NCI-H460 (cell line): Measurements from ENCODE around the gene GFOD2. TPM values are rescaled to one million over a fixed set of nuclear protein-coding genes. Genes with fewer than 3 reads are reported as not detected.
"Not testable (repeated sequence)": the region's sequence is repeated elsewhere in the genome, so short reads cannot be mapped to it uniquely, and the experiment has no call there.

Experiments
- DNase-seq: peaks from one replicate; pipeline ENCODE4 v3.0.0-alpha.2; 2016; ENCODE audit warnings: low read depth; ENCODE audit errors: extremely low read depth
- polyA plus RNA-seq: library from polyadenylated mRNA; depleted of rRNA; stranded (reverse); fragments of >200 nt; gene quantifications from 2 replicates; pipeline ENCODE4 v1.2.3, GENCODE V29; 2014; cell fraction: nucleus; rRNA removed
- total RNA-seq: library from RNA; depleted of rRNA; stranded (reverse); fragments of >200 nt; shearing (Covaris generic); gene quantifications from 2 replicates; pipeline ENCODE4 v1.2.3, GENCODE V29; 2014; rRNA removed

The GFOD2 gene, protein sequence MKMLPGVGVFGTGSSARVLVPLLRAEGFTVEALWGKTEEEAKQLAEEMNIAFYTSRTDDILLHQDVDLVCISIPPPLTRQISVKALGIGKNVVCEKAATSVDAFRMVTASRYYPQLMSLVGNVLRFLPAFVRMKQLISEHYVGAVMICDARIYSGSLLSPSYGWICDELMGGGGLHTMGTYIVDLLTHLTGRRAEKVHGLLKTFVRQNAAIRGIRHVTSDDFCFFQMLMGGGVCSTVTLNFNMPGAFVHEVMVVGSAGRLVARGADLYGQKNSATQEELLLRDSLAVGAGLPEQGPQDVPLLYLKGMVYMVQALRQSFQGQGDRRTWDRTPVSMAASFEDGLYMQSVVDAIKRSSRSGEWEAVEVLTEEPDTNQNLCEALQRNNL
- 15.0 and 17.4 TPM in 2 replicates for total RNA-seq
- 25.7 and 40.6 TPM in 2 replicates for polyA plus RNA-seq

DNA sequence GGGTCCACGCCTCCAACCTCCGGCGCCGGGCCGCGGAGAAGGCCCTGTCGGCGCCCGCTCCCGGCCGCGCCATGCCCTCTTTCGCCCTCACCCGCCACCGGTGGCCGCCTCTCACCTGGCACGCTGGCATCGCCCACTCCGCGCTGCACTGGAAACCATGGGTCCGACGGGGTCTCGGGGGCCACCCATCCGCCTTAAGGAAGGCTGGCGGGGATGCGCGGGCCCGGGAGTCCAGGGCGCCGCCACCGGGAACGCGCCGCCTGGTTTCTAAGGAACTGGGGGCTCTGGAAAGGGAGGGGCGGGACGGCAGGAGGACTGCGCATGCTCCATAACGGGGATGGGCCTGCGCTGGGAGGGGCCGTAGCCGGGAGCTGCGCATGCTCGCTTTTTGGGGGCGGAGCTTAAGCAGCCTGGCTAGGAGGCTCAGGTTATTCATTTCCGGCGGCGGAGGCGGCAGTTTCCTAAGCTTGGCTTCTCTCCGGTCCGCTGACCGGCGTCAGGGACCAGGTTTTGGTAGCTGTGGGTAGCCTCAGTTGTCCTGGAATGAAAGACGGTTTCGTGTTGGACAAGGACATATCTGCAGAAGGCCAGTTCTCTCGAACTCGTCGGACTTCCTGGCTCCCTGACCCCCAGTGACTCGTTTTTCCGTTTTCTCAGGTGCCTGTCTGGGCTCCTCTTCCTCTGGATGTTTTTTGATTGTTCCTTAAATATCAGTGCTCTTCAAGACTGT is at the start of gene GFOD2:
Gene GFOD2 (minus strand): TSS at position 269 of the 730 bp plus-strand sequence. CDS start 33,601 bp downstream, outside the sequence.
- DNase-seq, result peak; percentile 97

DNA sequence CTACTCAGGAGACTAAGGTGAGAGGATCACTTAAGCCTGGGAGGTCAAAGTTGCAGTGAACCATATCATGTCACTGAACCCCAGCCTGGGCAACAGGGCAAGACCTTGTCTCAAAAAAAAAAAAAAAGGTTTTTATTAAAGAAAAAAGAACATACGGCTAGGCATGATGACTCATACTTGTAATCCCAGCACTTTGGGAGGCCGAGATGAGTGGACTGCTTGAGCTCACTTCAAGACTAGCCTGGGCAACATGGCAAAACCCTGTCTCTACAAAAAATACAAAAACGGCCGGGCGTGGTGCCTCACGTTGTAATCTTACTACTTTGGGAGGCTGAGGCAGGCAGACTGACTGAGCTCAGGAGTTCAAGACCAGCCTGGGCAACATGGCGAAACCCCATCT is 48.8 kb upstream of the GFOD2 start:
- DNase-seq, result no peak

GRCh38 chr16:67766291-67766690 is 47.2 kb upstream of the GFOD2 start:
- DNase-seq, result no peak

GRCh38 chr16:67764158-67764667 is 45.1 kb upstream of the GFOD2 start:
- DNase-seq, result no peak

DNA sequence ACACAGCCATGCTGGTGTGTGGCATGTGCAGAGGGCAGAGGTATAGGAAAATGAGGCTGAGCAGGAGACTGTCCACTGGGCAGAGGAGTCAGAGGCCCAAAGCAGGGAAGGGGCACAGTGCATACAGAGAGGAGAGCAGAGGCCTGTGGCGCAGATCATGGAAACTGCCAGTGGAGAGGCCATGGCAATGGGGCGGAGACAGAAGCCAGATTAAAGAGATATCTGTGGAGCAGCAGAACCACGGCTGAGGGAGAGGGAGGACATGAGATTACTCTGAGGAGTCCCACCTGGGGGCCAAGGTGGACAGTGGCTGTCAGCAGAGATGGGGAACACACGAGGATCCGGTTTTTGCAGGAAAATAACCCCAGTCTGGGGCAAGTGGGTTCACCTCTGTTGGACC is 44.0 kb upstream of the GFOD2 start:
- DNase-seq, result no peak

DNA sequence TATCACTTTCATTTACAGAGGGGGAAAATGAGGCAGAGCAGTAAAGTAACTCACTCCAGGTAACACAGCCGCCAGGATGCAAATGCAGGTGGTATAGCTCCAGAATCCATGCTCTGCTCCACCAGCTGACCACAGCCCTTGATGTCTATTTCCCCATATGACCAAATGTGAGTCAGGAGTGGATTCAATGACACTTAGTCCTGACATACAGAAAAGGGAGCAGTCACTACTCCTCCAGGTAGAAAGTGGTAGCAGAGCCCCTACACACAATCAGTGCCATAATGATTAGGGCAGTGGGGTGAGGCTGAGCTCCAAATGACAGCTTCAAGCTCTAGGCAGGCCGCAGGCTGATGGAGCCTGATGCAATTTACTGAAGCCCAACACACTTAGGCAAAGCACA is 43.3 kb upstream of the GFOD2 start:
- DNase-seq, result no peak

- no peak for DNase-seq
These were observed 42.8 kb upstream of the GFOD2 start for GRCh38 chr16:67761924-67762323.

DNA sequence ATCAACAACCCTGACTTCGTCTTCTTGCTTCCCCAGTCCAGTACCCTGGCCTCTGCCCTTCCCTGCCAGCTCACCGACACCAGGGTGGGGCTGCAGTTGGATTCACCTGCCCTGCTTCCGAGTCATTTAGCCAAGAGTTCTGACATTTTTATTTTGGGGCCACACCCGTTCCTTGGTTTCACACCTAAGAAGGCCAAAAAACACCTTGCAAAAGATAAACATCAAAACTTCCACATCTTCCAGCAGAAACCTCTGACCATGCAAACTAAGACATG is 41.8 kb upstream of the GFOD2 start:
- no peak for DNase-seq

DNA sequence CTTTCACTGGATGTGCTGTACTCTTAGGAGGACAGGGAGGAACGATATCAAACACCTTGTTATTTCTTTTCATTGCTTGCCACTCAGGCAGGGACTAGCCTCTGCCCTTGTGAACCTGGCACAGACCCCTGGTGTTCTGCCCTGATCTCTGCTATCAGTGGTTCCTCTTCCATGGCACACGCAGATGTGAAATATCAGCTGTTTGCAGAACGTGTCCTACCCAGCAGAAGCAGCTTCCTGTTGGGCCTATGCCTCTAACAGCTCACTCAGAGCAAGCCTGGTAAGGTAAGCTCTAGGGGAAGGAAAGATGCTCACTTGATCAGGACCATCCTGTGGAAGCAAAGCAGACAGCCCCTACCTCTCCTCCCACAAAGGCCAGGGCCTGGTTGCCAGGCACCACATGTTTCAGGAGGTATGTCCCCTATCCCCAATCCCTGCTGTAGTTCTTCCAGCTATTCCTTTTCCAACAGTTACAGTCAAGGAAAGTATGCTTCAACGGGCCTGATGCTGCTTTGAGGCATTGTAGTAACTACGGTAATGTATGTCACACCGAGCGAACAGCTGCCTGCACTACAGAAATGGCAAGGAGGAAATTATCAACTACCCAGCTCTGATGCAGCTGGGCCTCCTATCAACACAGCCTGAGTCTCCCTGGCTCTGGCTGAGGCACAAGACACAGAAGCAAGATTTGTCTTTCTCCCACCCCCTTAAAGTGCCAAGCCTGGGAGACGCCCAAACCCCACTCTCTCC is 41.3 kb upstream of the GFOD2 start:
- DNase-seq, result no peak

DNA sequence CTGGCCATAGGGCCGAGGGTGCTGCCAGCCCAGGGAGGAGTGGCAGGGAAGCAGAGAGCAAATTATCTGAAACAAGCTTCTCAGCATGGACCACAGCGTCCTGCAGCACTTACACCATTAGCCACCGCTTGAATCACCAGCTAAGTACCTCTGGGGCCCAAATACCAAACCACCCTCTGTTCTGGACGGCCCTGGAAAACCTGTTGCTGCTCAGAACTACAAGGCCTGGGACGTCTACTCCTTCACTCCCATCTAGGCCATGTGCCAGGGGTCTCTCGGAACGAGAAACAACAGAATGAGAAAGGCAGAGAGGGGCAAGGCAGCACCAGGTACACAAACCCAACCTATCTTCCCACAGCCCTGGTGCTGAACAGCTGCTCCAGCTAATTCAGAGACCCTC is 39.9 kb upstream of the GFOD2 start:
- no peak for DNase-seq

DNA sequence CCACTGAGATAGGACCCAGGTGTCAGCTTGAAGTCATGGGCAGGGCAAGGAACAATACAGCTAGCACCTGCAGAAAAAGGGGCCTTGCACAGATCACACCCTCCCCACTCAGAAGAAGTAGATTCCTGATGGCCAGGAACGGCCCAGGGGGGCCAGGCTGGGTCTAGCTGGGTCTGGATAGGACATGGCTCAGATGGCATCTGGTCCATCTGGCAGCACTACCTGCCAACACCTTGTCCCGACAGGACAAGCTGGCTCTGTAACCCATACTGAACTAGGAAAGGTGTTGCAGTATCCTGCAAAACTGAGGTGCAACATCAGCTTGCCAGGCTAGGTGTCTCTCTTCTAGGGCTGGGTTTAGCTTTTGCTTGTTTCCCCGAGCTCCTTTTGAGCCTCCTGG is 38.9 kb upstream of the GFOD2 start:
- no peak for DNase-seq

GRCh38 chr16:67752641-67753040 is 33.5 kb upstream of the GFOD2 start:
- no peak for DNase-seq

- DNase-seq, result not testable (repeated sequence)
These were observed 32.2 kb upstream of the GFOD2 start for GRCh38 chr16:67751331-67751730.

DNA sequence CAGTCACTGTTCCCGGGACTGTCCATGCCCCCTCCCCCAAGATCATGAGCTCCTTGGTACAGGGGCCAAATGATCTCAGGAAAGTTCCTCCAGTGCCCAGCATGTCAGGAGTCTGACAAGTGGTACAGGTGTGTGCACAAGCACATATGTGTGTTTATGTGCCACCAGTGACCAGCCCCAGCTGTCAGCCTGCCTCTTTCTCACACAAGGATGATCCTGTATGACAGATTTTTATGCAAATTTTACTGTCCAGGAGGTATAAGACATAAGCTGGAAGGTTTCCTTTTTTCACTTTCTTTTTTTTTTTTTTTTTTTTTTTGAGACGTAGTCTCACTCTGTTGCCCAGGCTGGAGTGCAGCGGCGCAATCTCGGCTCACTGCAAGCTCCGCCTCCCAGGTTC is 31.4 kb upstream of the GFOD2 start:
- DNase-seq, result no peak

GRCh38 chr16:67749436-67750078 is 30.4 kb upstream of the GFOD2 start:
- no peak for DNase-seq

GRCh38 chr16:67748834-67749233 is 29.7 kb upstream of the GFOD2 start:
- no peak for DNase-seq

- DNase-seq, result no peak
These were observed 27.7 kb upstream of the GFOD2 start for GRCh38 chr16:67746846-67747245.

GRCh38 chr16:67741118-67741517 is 22.0 kb upstream of the GFOD2 start:
- no peak for DNase-seq

DNA sequence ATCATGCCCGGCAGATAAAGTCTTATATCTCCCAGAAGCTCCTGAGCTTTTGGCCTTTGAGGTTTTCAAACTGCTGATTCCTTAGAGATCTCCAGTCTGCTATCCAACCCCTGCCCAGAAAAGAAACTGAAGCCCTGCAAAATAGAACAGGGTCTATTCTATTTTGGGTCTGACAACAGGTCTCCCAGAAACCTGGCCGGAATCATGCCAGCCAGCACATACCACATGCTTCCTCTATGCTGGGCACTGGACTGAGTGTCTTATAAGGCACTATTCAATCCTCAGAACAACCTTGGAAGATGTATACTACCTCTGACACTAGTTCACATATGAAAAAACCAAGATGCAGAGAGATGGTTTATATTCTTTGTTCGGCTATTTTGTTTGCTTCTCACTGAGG is 21.3 kb upstream of the GFOD2 start:
- DNase-seq, result no peak

GRCh38 chr16:67736858-67737257 is 17.7 kb upstream of the GFOD2 start:
- DNase-seq, result no peak

- no peak for DNase-seq
These were observed 15.7 kb upstream of the GFOD2 start for GRCh38 chr16:67734731-67735201.
